Endothelial cell of umbilical vein (primary cell): ENCODE measurements around the gene LAMC1. TPM values are rescaled to one million over a fixed set of nuclear protein-coding genes. Genes with fewer than 3 reads are reported as not detected.

ENCODE experiments used
- BruUV-seq: library from RNA; stranded (reverse); fragments of 400-500 nt; replicated peaks from 2 replicates; lab custom pipeline; 2021; lab: Mats Ljungman, UMichigan
- CTCF ChIA-PET: fragments of 300-600, 350-600 bp; sonication (Branson Sonifier 250); formaldehyde crosslinking; loops from one replicate; lab custom pipeline; 2021; ENCODE audit warnings: antibody characterized with exemption, inconsistent platforms; lab: Charles Lee
- POLR2A ChIA-PET: fragments of 300-600, 350-600 bp; sonication (Branson Sonifier 250); formaldehyde crosslinking; loops from one replicate; lab custom pipeline; 2021; ENCODE audit warnings: antibody characterized with exemption, inconsistent platforms; lab: Charles Lee
- DNase-seq: peaks from one replicate; pipeline ENCODE4 v3.0.0-alpha.2; 2011; ENCODE audit warnings: low read depth, low spot score
- FAIRE-seq: peaks from 2 replicates; lab custom pipeline; 2011; peaks lifted over from hg19 to GRCh38; lab: Jason Lieb, UNC
- H2AFZ ChIP-seq: 2 replicates; pipeline ENCODE4 v1.6.0; 2012; ENCODE audit warnings: low read depth, low read length, control low read depth, inconsistent platforms
- H3K27ac ChIP-seq: 2 replicates; pipeline ENCODE4 v1.5.1; 2011; ENCODE audit warnings: low read depth, mild to moderate bottlenecking, control low read depth, low read length, moderate library complexity; ENCODE audit not compliant: insufficient read depth
- H3K27me3 ChIP-seq, 2 experiments: 2 replicates each; pipeline versions ENCODE4 v1.6.0 to v1.6.1; 2011; ENCODE audit warnings: low read length in 2 of 2, mixed read lengths in 1 of 2; ENCODE audit not compliant: control insufficient read depth in 2 of 2, insufficient read depth in 2 of 2
- H3K36me3 ChIP-seq, 2 experiments: 2 replicates in 1 of 2; 3 replicates in 1 of 2; pipeline ENCODE4 v1.5.1; 2011; ENCODE audit warnings: low read length in 2 of 2, mild to moderate bottlenecking in 1 of 2, moderate library complexity in 1 of 2; ENCODE audit not compliant: control insufficient read depth in 2 of 2, insufficient read depth in 2 of 2; ENCODE audit errors: extremely low read depth in 1 of 2
- H3K4me1 ChIP-seq: 3 replicates; pipeline ENCODE4 v1.5.1; 2011; ENCODE audit warnings: mild to moderate bottlenecking, low read length; ENCODE audit not compliant: control insufficient read depth, insufficient read depth; ENCODE audit errors: extremely low read depth
- H3K4me2 ChIP-seq: 2 replicates; pipeline ENCODE4 v1.6.1; 2011; ENCODE audit warnings: low read length, control low read depth, mixed read lengths; ENCODE audit not compliant: insufficient read depth
- H3K4me3 ChIP-seq, 3 experiments: fragments of 200-600 bp in 1 of 3; sonication (generic), shearing (Covaris generic) in 1 of 3; replicated peaks in 1 of 3; 2 replicates each; pipeline ENCODE4 v1.5.1; 2011 to 2016; ENCODE audit warnings: control low read depth in 3 of 3, low read length in 3 of 3, mild to moderate bottlenecking in 2 of 3, inconsistent platforms in 1 of 3, low read depth in 1 of 3, moderate library complexity in 1 of 3; ENCODE audit not compliant: insufficient read depth in 1 of 3
- H3K79me2 ChIP-seq: 2 replicates; pipeline ENCODE4 v1.6.0; 2012; ENCODE audit warnings: low read length, inconsistent platforms; ENCODE audit not compliant: control insufficient read depth, insufficient read depth
- H3K9ac ChIP-seq: replicated peaks from 2 replicates; pipeline ENCODE3; 2011; ENCODE audit warnings: low read length, control low read depth; ENCODE audit not compliant: insufficient read depth; ENCODE audit errors: extremely low read depth
- H3K9me1 ChIP-seq: replicated peaks from 3 replicates; pipeline ENCODE4 v1.6.0; 2011; ENCODE audit warnings: mild to moderate bottlenecking, low read length; ENCODE audit not compliant: control insufficient read depth, insufficient read depth; ENCODE audit errors: extremely low read depth
- H3K9me3 ChIP-seq: replicated peaks from 2 replicates; pipeline ENCODE4 v1.5.1; 2012; ENCODE audit warnings: low read length, inconsistent platforms; ENCODE audit not compliant: control insufficient read depth, insufficient read depth
- H4K20me1 ChIP-seq: replicated peaks from 2 replicates; pipeline ENCODE3; 2011; ENCODE audit warnings: mild to moderate bottlenecking, low read length; ENCODE audit not compliant: control insufficient read depth, insufficient read depth; ENCODE audit errors: extremely low read depth
- EZH2 ChIP-seq: IDR thresholded peaks from 2 replicates; pipeline ENCODE4 v1.6.1; 2012; ENCODE audit warnings: borderline replicate concordance, low read depth, mild to moderate bottlenecking, moderate library complexity, low read length, inconsistent platforms; ENCODE audit not compliant: severe bottlenecking
- FOS ChIP-seq: IDR thresholded peaks from 2 replicates; pipeline ENCODE4 v1.6.1; 2011; ENCODE audit warnings: mild to moderate bottlenecking, low read length, moderate library complexity, borderline replicate concordance; ENCODE audit not compliant: insufficient read depth
- GATA2 ChIP-seq: IDR thresholded peaks from 2 replicates; pipeline ENCODE4 v1.7.0; 2011; ENCODE audit warnings: low read depth, mild to moderate bottlenecking, moderate library complexity, mixed read lengths, low read length; ENCODE audit not compliant: insufficient read length, insufficient read depth
- JUN ChIP-seq: IDR thresholded peaks from 2 replicates; pipeline ENCODE4 v1.6.1; 2011; ENCODE audit warnings: borderline replicate concordance, low read depth; ENCODE audit not compliant: insufficient read length, insufficient read depth
- MAX ChIP-seq: IDR thresholded peaks from 2 replicates; pipeline ENCODE4 v1.6.1; 2011; ENCODE audit not compliant: insufficient read depth, insufficient read length
- MYC ChIP-seq: IDR thresholded peaks from one replicate; pipeline ENCODE4 v1.6.1; 2011; ENCODE audit warnings: mild to moderate bottlenecking, low read depth, low read length
- POLR2A ChIP-seq: IDR thresholded peaks from 2 replicates; pipeline ENCODE4 v1.6.1; 2012; ENCODE audit warnings: low read depth, mild to moderate bottlenecking, control low read depth, low read length
- POLR2AphosphoS5 ChIP-seq: IDR thresholded peaks from 2 replicates; pipeline ENCODE4 v1.6.1; 2012; ENCODE audit warnings: low read depth, mild to moderate bottlenecking, control low read depth, low read length, moderate library complexity; ENCODE audit not compliant: insufficient read depth
- dilution Hi-C: fragments of 300-500 bp; cut with MboI; formaldehyde crosslinking; loops from one replicate; pipeline ENCODE4 v1.15.0; 2019; ENCODE audit warnings: low sequenced_read_pairs; ENCODE audit not compliant: extremely low pct_ligation_motif_present
- intact Hi-C: fragments of 100-400 bp; cut with micrococcal nuclease; formaldehyde crosslinking; loops from one replicate; pipeline ENCODE4 v1.10.0; 2022
- polyA plus RNA-seq, 4 experiments: library from polyadenylated mRNA; depleted of rRNA in 3 of 4; stranded (reverse) in 3 of 4; unstranded in 1 of 4; fragments of >200 nt; gene quantifications; 2 replicates each; pipeline versions ENCODE4 v1.2.1 to v1.2.3, GENCODE V29; 2011 to 2012; ENCODE audit warnings: missing spikeins in 1 of 4
- total RNA-seq: library from RNA; stranded (reverse); gene quantifications from 2 replicates; pipeline ENCODE4 v1.2.3, GENCODE V29; 2021
- TF ChIP-seq, protein P1 (sequence below), 2 donors: IDR thresholded peaks; 1 replicate in 1 of 2; 2 replicates in 1 of 2; pipeline ENCODE4 v1.5.1; 2011; ENCODE audit warnings: low read length in 2 of 2, mild to moderate bottlenecking in 2 of 2, moderate library complexity in 2 of 2, control low read depth in 1 of 2, inconsistent platforms in 1 of 2, low read depth in 1 of 2; ENCODE audit not compliant: insufficient read depth in 1 of 2; ENCODE audit errors: extremely low read depth in 1 of 2

LAMC1 gene
- total and polyA plus RNA-seq, 2 donors (not counting 3 experiments of a cell fraction or from before 2014, with no cell fraction given) = 92.5 to 216 TPM

- Histone ChIP-seq H2AFZ (no peak overlapping the region), H3K4me3 (no peak overlapping the region), H3K36me3 (no peaks in the 10 kb centered on the region), H3K79me2 (peaks cover 95% of the 10 kb centered on the region), H3K9me1 (no peaks in the 10 kb centered on the region), H4K20me1 (peaks cover 4% of the 10 kb centered on the region), H3K4me2 (no peak overlapping the region), H3K27ac (no peak overlapping the region), H3K27me3 (no peaks in the 10 kb centered on the region), H3K4me1 (no peaks in the 10 kb centered on the region), H3K9ac (no peak overlapping the region), H3K9me3 (no peaks in the 10 kb centered on the region)
- FAIRE-seq (no peak), DNase-seq (no peak)
- ChIA-PET POLR2A (no interaction called here), CTCF (no interaction called here)
- TF ChIP-seq POLR2A (no peak), MAX (no peak), FOS (no peak), EZH2 (no peak)
- TF ChIP-seq, protein P1, sequence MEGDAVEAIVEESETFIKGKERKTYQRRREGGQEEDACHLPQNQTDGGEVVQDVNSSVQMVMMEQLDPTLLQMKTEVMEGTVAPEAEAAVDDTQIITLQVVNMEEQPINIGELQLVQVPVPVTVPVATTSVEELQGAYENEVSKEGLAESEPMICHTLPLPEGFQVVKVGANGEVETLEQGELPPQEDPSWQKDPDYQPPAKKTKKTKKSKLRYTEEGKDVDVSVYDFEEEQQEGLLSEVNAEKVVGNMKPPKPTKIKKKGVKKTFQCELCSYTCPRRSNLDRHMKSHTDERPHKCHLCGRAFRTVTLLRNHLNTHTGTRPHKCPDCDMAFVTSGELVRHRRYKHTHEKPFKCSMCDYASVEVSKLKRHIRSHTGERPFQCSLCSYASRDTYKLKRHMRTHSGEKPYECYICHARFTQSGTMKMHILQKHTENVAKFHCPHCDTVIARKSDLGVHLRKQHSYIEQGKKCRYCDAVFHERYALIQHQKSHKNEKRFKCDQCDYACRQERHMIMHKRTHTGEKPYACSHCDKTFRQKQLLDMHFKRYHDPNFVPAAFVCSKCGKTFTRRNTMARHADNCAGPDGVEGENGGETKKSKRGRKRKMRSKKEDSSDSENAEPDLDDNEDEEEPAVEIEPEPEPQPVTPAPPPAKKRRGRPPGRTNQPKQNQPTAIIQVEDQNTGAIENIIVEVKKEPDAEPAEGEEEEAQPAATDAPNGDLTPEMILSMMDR (IDR thresholded peaks at IDR 0.05; ENCODE audit: extremely low read depth in 1 of 2, insufficient read depth in 1 of 2, low read depth in 1 of 2, low read length in 2 of 2) = no peak
- dilution Hi-C loops = no loop called here
- intact Hi-C loops = no loop called here
- BruUV-seq = no TSS peak
Measured at GRCh38 chr1:183096894-183097293, 73.7 kb downstream of the LAMC1 start.

GRCh38 chr1:183097438-183098051, 74.3 kb downstream of the LAMC1 start:
- dilution Hi-C loops (no loop called here), intact Hi-C loops (no loop called here)
- ChIA-PET CTCF (no interaction called here), POLR2A (no interaction called here)
- no peaks in the 10 kb centered on the region for H3K9me3 ChIP-seq
- no peaks in the 10 kb centered on the region for H3K36me3 ChIP-seq
- DNase-seq (no peak), FAIRE-seq (no peak)
- H3K4me1 ChIP-seq = no peaks in the 10 kb centered on the region
- no peak overlapping the region for H3K27ac ChIP-seq
- no peak overlapping the region for H3K9ac ChIP-seq
- no peaks in the 10 kb centered on the region for H3K9me1 ChIP-seq
- H3K4me3 ChIP-seq = no peak overlapping the region
- TF ChIP-seq MAX (no peak), POLR2AphosphoS5 (no peak), MYC (no peak), FOS (no peak), EZH2 (no peak), JUN (no peak), GATA2 (no peak), POLR2A (no peak)
- TF ChIP-seq, protein P1 (IDR thresholded peaks at IDR 0.05; ENCODE audit: extremely low read depth in 1 of 2, insufficient read depth in 1 of 2, low read depth in 1 of 2, low read length in 2 of 2) = no peak
- peaks cover 2% of the 10 kb centered on the region for H4K20me1 ChIP-seq
- no peaks in the 10 kb centered on the region for H3K27me3 ChIP-seq
- no TSS peak for BruUV-seq
- H3K4me2 ChIP-seq = no peak overlapping the region
- no peak overlapping the region for H2AFZ ChIP-seq
- H3K79me2 ChIP-seq = peaks cover 94% of the 10 kb centered on the region
